SK-N-SH (cell line): Measurements from ENCODE around the gene SLC39A13.

ENCODE experiments used
- CTCF ChIP-seq: fragments of 200-600 bp; sonication (generic); IDR thresholded peaks from 2 replicates; pipeline ENCODE4 v1.6.1; 2017; ENCODE audit warnings: antibody characterized with exemption, mild to moderate bottlenecking, moderate library complexity
- EP300 ChIP-seq, 2 experiments: IDR thresholded peaks; 2 replicates each; pipeline versions ENCODE4 v1.4.0 to v1.6.1; 2012; ENCODE audit warnings: borderline replicate concordance in 1 of 2, low read depth in 1 of 2, low read length in 1 of 2
- EZH2phosphoT487 ChIP-seq: fragments of 200-600 bp; sonication (generic); IDR thresholded peaks from 2 replicates; pipeline ENCODE4 v1.6.1; 2017; ENCODE audit warnings: low read depth, mixed run types, mild to moderate bottlenecking, antibody characterized with exemption, moderate library complexity, borderline replicate concordance
- FOSL2 ChIP-seq: IDR thresholded peaks from 2 replicates; pipeline ENCODE4 v1.4.0; 2012; ENCODE audit warnings: low read depth, mild to moderate bottlenecking, moderate library complexity, borderline replicate concordance
- GABPA ChIP-seq: IDR thresholded peaks from 2 replicates; pipeline ENCODE4 v1.4.0; 2012; ENCODE audit warnings: low read depth, mild to moderate bottlenecking
- JUND ChIP-seq: IDR thresholded peaks from 2 replicates; pipeline ENCODE4 v1.4.0; 2012
- MAX ChIP-seq: IDR thresholded peaks from 2 replicates; pipeline ENCODE4 v1.4.0; 2012; ENCODE audit warnings: low read depth
- NRF1 ChIP-seq: IDR thresholded peaks from 2 replicates; pipeline ENCODE4 v1.6.1; 2012; ENCODE audit warnings: low read depth, mild to moderate bottlenecking, low read length
- POLR2AphosphoS5 ChIP-seq: IDR thresholded peaks from 2 replicates; pipeline ENCODE4 v1.6.1; 2012; ENCODE audit warnings: low read depth, low read length
- REST ChIP-seq: IDR thresholded peaks from 2 replicates; pipeline ENCODE4 v1.6.1; 2012; ENCODE audit warnings: mild to moderate bottlenecking, low read depth, low read length, moderate library complexity
- RXRA ChIP-seq: IDR thresholded peaks from 2 replicates; pipeline ENCODE4 v1.4.0; 2012; ENCODE audit warnings: low read depth, mild to moderate bottlenecking, borderline replicate concordance
- TF ChIP-seq, protein P1 (sequence below): fragments of 150-350 bp; IDR thresholded peaks from 2 replicates; pipeline ENCODE4 v1.6.1; 2017; ENCODE audit warnings: antibody characterized with exemption, low read length, low read depth, borderline replicate concordance
- TF ChIP-seq, protein P2 (sequence below): IDR thresholded peaks from 2 replicates; pipeline ENCODE4 v1.4.0; 2012; ENCODE audit warnings: low read depth, borderline replicate concordance

DNA sequence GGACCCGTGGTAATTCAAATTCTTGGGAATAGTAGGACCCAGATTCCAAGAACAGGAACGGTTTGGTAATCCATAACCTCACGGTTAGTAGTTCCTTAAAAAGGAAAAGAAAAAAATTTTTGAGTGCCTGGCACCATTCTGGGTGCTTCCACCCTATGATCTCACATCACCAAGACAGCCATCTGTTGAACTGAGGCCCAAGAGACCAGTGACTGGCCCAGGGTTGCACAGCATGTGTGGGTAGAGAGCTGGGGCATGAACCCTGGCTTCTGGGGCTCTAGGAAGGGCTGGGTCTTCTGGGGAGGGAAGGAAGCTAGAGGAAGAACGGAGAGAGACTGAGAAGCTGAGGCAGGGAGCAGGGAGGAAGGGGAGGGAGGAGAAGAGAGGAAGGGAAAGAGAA lies 25.3 kb upstream of the SLC39A13 start:
- no peak for TF ChIP-seq CTCF
- no peak for TF ChIP-seq JUND
- TF ChIP-seq MAX = no peak
- no peak for TF ChIP-seq POLR2AphosphoS5
- TF ChIP-seq EZH2phosphoT487 = no peak
- no peak for TF ChIP-seq NRF1
- no peak for TF ChIP-seq REST
- no peak for TF ChIP-seq RXRA
- TF ChIP-seq FOSL2 = no peak
- no peak for TF ChIP-seq GABPA
- TF ChIP-seq, protein P1, sequence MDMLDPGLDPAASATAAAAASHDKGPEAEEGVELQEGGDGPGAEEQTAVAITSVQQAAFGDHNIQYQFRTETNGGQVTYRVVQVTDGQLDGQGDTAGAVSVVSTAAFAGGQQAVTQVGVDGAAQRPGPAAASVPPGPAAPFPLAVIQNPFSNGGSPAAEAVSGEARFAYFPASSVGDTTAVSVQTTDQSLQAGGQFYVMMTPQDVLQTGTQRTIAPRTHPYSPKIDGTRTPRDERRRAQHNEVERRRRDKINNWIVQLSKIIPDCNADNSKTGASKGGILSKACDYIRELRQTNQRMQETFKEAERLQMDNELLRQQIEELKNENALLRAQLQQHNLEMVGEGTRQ = no peak
- TF ChIP-seq, protein P2, sequence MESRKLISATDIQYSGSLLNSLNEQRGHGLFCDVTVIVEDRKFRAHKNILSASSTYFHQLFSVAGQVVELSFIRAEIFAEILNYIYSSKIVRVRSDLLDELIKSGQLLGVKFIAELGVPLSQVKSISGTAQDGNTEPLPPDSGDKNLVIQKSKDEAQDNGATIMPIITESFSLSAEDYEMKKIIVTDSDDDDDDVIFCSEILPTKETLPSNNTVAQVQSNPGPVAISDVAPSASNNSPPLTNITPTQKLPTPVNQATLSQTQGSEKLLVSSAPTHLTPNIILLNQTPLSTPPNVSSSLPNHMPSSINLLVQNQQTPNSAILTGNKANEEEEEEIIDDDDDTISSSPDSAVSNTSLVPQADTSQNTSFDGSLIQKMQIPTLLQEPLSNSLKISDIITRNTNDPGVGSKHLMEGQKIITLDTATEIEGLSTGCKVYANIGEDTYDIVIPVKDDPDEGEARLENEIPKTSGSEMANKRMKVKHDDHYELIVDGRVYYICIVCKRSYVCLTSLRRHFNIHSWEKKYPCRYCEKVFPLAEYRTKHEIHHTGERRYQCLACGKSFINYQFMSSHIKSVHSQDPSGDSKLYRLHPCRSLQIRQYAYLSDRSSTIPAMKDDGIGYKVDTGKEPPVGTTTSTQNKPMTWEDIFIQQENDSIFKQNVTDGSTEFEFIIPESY = no peak
- no peak for TF ChIP-seq EP300 (IDR thresholded peaks at IDR 0.05; ENCODE audit: borderline replicate concordance in 1 of 2, low read depth in 1 of 2, low read length in 1 of 2)
